ENCODE data around the gene BSN.

BSN gene

GRCh38 chr3:49601358-49602048 lies 47.2 kb downstream of the BSN start:
- no peak for DNase-seq (ENCODE audit: low spot score)

- no peak for DNase-seq (ENCODE audit: low spot score)
Measured at GRCh38 chr3:49602049-49602554, 47.8 kb downstream of the BSN start.

DNA sequence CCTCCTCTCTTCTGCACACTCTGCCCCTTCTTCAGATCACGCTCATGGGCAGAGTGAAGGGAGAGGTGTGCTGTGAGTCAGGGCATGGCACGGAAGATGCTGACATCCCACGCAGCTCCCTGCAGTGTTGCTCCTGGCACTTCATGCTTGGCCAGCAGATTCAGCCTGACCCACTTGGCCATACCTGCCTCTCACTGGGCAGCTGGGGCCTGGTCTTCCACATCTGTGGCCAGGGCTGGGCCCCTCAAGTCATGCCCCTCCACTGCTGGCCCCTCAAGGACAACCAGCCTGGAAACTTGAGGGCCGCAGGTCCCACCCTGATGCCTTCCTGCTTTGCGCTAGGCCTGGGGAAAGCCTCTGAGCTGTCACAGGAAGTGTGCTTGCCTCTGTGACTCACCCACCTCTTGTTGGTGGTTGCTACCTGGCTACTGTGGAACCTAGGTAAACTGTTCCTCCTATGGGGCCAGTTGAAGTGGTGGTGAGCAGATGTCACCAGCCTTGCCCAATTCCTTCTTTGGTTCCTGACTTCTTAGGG lies 48.7 kb downstream of the BSN start:
- no peak for DNase-seq (ENCODE audit: low spot score)

- DNase-seq (ENCODE audit: low spot score): no peak
Measured at GRCh38 chr3:49606427-49606826, 52.1 kb downstream of the BSN start.

- no peak for DNase-seq (ENCODE audit: low spot score)
Measured at GRCh38 chr3:49607105-49607591, 52.9 kb downstream of the BSN start.

DNA sequence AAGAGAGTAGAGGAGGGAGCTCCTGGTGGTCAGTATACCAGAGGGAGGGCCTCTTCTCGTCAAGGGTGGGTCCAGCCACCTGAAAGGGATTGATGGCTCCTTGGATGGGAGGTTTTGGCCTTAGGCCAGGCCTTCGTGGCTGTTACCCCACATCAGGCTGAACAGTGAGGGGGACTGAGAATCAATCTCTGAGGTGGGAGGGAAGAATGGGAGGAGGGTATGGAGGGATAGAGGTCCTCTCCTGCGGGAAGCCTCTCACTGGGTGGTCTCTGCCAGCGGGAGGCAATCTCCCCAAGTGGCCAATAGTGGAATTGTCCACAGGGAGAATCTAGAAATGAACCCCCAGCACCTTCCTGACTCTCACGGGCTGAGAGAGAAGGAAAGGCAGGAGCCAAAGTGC lies 53.5 kb downstream of the BSN start:
- no peak for DNase-seq (ENCODE audit: low spot score)

GRCh38 chr3:49609314-49609713 lies 55.0 kb downstream of the BSN start:
- DNase-seq (ENCODE audit: low spot score): no peak

- no peak for DNase-seq (ENCODE audit: low spot score)
Measured at GRCh38 chr3:49609815-49610214, 55.5 kb downstream of the BSN start.

- no peak for DNase-seq (ENCODE audit: low spot score)
Measured at GRCh38 chr3:49610666-49611280, 56.5 kb downstream of the BSN start.

DNA sequence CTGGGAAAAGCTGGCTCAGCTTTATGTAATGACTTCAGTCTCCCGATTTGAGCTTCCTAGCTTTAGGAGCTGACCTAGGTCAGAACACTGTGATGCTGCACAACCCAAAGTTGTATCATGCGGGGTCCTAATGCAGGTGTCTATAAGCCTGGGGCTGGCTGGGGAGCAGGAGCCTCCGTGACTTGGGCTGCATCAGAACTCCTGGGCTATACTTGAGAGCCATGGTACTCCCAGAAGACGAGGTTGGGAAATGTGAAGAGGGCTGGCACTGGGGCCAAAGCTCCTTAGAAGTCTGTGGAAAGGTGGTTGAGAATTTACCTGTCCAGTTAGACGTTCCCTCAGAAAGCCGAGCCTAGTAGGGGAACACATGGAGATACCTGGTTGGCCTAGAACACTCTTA lies 57.0 kb downstream of the BSN start:
- DNase-seq (ENCODE audit: low spot score): no peak

DNA sequence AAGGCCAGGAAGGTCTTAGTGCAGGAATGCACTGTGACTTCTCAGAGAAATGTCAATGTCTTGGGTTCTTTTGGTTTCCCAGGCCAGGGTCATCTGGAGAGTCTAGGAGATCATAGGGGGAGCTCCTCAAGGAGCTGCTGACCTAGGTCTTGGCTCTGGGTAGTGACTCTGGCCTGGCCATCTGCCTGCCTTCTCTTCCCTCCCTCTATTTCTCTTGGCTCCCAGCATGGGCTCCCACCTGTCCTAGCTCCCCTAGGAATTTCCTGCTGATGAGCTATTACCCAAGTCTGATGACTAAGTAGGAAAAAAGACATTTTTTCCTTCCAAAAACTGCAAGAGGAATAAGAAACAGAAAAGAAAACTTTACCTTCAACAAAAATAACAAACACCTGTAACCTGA lies 57.4 kb downstream of the BSN start:
- no peak for DNase-seq (ENCODE audit: low spot score)

DNA sequence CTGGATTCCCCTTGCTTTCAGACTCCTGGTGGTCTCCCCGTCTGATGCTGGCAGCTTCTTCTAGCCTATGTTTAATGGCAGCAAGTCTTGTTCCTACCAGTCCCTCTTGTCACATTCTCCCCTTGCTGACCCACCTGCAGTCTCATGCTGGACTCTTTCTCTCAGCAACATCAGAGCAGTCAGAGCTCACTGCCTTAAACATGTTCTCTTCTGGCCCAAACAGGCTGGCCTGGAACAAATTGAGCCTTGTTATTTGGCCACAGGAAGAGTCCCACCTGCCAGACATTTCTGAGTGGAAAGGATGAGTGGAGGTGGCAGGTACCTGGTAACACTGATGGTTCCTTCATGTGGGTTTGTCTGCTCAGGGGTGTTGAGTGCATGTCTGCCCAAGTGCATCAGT lies 60.7 kb downstream of the BSN start:
- DNase-seq (ENCODE audit: low spot score): no peak

GRCh38 chr3:49616061-49616460 lies 61.8 kb downstream of the BSN start:
- DNase-seq (ENCODE audit: low spot score): no peak

DNA sequence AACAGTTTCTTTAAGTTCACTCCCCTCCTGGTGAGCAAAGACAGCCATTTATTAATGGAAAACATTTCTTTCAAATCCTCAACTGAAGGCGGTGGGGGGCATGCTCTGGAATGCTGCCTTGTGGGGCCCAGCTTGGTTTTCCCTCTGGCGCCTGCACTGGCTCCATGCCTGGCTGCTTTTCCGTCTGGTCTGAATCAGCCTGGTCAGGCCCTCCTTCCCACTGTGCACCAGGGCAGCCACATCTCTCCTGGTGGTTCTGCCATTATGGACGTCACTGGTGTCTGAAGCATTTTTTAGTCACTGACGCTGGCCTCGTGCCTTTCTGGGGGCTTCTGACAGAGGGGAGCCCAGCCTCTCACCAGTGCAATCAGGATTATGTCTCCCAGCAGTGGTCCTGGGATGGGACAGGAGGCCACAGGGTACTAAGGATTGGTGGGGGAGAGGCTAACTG lies 62.2 kb downstream of the BSN start:
- no peak for DNase-seq (ENCODE audit: low spot score)

DNA sequence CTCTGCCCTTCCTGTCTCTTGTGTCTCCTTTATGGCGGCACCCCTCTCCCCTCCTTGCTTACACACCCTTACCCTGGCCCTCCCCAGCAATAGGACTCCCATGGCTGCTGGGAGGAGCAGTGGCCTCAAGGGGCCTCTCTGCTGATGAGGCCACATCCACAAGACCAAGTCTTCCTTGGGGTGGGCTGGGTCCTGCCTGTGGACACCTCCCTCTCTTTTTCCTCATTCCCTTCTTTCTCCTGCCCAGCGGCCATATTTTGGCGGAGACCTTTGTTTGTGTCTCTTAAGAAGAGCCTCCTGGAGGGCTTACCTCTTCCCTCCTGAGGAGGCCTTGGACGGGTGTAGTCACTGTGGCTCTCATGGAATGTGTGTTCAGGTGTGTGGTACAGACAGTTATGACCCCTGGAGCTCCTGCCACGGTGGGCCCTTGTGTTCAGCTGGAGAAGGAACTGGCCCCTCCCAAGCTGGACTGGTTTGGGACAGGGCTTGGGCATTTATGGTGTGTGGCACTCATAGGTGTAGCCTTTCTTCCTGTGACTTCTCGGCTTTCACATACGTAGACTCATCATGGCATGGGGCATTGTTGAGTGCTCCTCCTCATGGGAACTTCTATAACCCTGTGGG lies 63.2 kb downstream of the BSN start:
- DNase-seq (ENCODE audit: low spot score): no peak

DNA sequence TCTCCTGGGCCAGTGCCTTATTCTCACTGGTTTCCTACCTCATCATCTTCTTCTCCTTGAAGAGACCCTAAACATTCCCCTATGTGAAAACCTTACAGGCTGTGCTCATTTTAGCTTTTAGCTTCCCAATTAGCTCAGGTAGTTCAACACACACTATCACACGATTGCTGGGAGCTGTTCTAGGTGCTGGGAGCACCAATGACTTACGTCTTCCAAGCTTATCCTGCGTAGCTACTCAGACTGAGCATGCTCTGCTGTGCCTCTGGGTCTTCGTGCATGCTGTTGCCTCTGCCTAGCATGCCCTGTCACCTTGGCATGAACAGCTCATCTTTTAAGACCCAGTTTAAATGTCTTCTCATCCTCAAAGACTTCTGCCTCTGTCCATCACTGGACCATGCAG lies 64.1 kb downstream of the BSN start:
- peak; percentile 5 for DNase-seq (ENCODE audit: low spot score)

- DNase-seq (ENCODE audit: low spot score): peak; percentile 28
Measured at GRCh38 chr3:49619649-49620048, 65.4 kb downstream of the BSN start.

DNA sequence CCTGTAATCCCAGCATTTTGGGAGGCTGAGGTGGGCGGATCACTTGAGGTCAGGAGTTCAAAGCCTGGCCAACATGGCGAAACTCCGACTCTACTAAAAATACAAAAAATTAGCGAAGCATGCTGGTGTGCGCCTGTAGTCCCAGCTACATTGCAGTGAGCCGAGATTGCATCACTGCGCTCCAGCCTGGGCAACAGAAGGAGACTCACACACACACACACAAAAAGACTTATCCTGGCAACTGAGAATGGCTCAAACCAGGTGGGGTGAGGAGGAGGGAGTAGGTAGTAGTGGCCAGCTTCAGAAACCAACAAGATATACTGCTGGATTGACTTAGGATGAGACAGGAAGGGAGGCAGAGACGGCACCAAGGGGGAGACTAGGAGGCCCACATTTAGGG lies 66.5 kb downstream of the BSN start:
- peak; percentile 12 for DNase-seq (ENCODE audit: low spot score)

DNA sequence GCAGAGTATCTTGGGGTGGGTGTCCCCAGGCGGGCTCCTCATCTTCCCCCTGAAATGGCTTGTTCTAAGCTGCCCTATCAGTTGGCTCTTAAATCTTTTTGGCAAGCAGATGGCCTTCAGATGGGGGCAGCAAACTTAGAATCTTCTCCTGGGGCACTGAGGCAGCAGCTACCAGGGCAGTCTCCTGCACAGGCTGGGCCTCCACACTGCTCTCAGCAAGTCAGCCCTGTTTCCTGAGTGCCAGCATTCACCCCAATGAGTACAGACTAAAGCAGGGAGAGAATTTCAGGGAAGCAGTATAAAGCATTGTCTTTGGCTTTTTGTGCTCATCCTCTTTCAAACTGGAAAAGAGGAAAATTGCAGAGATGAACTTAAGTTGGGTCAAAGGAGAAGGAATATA lies 68.8 kb downstream of the BSN start:
- DNase-seq (ENCODE audit: low spot score): no peak

DNA sequence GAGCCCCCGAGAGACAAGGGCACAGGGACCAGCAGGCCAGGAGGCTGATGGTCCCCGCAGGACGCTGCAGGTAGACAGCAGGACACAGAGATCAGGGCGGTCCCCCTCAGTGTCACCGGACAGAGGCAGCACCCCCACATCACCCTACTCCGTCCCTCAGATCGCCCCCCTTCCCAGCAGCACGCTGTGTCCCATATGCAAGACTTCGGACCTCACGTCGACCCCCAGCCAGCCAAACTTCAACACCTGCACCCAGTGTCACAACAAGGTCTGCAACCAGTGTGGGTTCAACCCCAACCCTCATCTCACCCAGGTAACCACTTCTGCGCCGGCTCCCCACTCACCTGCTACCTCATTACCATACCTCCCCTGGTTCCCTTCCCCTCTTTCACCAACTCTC lies 70.8 kb downstream of the BSN start:
- no peak for DNase-seq (ENCODE audit: low spot score)

GRCh38 chr3:49626101-49626581 lies 71.9 kb downstream of the BSN start:
- DNase-seq (ENCODE audit: low spot score): no peak

- no peak for DNase-seq (ENCODE audit: low spot score)
Measured at GRCh38 chr3:49626796-49627195, 72.5 kb downstream of the BSN start.

DNA sequence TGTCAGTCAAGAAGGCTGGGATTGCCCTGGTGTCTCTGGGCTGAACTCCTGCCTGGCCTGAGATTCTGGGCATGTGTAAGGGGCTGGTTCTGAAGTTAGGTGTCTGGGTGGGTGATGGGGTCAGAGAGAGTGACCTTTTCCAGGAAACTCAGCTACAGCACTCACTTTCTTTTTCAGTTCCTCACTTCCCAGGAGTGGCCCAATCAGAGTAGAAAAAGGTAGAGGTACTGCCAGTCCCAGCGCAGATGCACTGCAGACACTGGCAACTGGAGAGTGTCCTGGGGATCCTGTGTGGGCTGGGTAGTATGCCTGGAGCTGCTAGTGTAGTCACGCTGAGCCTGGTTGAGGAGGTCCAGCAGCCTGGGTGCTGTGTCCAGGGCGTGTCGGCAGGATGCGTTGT lies 73.4 kb downstream of the BSN start:
- no peak for DNase-seq (ENCODE audit: low spot score)
